Measurements from ENCODE around the gene SLC19A3. TPM values are rescaled to one million over a fixed set of nuclear protein-coding genes. Genes with fewer than 3 reads are reported as not detected.
"Not testable (repeated sequence)": the region's sequence is repeated elsewhere in the genome, so short reads cannot be mapped to it uniquely, and the experiment has no call there.

The SLC19A3 gene
- 0.63 and 1.2 TPM in 2 replicates for total RNA-seq (2014; rRNA removed; shearing (Covaris generic))

GRCh38 chr2:227717687-227718567 lies at the start of gene SLC19A3:
Gene SLC19A3, minus strand, starts transcription at chr2:227718028. Its CDS starts 15,710 bp downstream, at chr2:227702318.
- DNase-seq (ENCODE audit: low read depth), result peak; percentile 84

DNA sequence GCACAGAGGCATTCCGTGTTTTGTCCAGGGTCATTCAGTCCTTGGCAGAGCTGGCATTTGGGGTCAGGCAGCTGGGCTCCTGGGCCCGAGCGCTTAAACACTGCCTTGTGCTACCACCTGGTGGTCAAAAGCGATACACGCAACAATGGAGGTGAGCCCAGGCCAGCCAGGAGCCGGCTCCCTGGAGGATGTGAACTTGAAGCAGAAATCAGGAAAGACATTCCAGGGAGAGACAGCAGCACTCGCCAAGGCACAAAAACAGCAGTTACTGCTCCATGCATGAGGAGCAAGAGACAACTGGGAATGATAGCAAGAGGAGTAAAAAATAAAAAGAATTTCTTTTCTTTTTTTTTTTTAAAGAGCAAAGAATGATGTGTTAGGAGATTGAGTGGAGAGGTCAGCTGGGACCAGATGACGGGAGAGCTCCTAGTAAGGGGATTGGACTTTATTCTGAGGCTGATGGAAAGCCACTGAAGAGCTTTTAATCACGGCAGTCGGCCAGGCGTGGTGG lies 48.6 kb upstream of the SLC19A3 start:
- peak; percentile 81 for DNase-seq (ENCODE audit: low read depth)

DNA sequence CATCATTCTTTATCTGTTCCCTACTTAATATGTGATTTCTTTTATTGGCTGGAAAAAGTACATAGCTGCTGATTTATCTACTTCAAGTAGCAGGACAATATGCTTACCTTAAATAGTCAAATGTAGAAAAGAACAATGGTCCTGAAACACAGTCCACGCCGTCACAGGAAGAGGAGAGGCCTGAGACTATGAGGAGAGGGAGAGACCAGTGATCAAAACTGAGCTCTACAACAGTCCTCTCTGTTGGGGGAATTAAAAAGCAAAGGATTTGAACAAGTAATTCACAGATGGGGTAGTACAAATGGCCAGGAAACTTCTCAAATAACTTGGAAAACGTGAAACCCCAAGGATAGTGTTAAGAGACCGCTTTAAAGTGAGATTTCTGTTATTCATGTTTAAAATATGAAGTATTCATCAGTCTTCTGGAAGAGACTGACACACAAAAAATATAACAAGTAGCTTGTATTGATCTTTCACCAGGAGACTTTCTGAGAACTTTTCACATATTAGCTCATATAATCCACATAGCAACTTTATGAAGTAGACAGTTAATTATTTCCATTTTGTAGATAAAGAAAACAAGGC lies 48.1 kb upstream of the SLC19A3 start:
- no peak for DNase-seq (ENCODE audit: low read depth)

GRCh38 chr2:227761740-227762476 lies 44.1 kb upstream of the SLC19A3 start:
- DNase-seq (ENCODE audit: low read depth), result no peak

GRCh38 chr2:227759411-227760118 lies 41.7 kb upstream of the SLC19A3 start:
- DNase-seq (ENCODE audit: low read depth), result no peak

DNA sequence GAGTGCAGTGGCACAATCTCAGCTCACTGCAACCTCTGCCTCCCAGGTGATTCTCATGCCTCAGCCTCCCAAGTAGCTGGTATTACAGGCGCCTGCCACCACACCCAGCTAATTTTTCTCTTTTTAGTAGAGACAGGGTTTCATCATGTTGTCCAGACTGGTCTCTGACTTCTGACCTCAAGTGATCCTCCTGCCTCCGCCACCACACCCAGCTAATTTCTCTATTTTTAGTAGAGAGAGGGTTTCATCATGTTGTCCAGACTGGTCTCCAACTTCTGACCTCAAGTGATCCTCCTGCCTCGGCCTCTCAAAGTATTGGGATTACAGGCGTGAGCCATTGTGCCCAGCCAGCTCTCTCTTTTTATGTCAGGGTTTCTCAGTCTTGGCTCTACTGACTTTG lies 38.4 kb upstream of the SLC19A3 start:
- not testable (repeated sequence) for DNase-seq (ENCODE audit: low read depth)

DNA sequence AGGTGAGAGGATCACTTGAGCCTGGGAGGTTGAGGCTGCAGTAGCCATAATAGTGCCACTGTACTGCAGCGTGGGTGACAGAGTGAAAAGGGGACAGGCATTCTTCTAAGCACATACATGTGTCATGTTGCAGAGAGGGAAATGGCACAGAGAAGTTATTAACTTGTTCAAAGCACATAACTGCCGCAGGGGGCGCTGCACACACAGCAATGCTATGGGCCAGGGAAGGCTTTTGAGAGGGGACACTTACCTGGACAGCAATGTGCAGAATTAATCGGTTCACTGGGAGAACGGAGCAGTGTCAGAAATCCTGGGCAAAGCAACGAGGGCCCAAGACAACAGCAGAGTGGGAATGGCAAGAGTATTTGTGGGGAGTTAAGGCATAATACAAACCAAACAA lies 30.3 kb upstream of the SLC19A3 start:
- DNase-seq (ENCODE audit: low read depth), result peak; percentile 50

DNA sequence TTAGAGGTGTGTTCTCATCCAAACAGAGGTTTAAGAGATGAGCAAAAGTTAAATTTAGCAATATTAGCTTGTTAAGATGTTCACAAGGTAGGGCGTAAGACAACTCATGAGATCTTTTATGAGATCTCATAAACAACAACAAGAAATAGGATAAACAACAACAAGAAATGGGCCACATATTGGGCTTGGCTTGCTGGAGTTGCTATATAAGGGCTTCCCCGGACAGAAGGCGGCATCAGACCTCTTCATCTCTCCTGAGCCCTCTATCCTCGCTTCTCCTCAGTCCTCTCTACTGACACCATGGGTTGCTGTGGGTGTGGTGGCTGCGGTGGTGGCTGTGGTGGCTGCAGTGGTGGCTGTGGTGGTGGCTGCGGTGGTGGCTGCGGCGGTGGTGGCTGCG lies 27.8 kb upstream of the SLC19A3 start, which contains the start of gene SCYGR8:
Gene SCYGR8 (plus strand): TSS at position 301 of the 400 bp plus-strand sequence. CDS start 0 bp downstream, at position 301.
- DNase-seq (ENCODE audit: low read depth), result no peak

DNA sequence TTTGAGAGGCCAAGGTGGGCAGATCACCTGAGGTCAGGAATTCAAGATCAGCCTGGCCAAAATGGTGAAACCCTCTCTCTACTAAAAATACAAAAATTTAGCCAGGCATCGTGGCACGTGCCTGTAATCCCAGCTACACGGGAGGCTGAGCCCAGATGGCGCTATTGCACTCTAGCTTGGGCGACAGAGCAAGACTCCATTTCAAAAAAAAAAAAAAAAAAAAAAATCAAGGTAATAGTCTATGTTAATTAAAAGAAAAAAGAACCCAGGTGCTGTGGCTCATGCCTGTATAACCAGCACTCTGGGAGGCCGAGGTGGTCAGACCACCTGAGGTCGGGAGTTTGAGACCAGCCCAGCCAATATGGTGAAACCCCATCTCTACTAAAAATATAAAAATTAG lies 22.9 kb upstream of the SLC19A3 start:
- peak; percentile 53 for DNase-seq (ENCODE audit: low read depth)

DNA sequence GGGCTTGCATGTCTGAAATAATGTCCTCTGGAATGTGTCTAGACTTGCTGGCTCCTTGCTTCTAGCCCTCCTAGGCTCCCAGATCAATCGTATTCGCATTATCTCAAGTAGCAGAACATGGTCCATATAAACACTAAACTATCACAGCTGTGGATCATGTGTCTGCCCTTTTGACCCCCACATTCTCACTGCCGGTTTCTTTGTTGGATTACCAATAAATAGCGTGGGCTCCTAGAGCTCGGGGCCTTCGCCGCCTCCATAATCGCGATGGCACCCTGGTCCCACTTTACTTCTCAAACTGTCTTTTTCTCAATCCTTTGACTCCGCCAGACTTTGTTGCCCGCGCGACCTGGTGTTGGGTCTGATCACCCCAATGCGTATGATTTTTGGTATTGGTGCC lies 21.5 kb upstream of the SLC19A3 start:
- DNase-seq (ENCODE audit: low read depth), result no peak

- DNase-seq (ENCODE audit: low read depth), result no peak
These were observed 10.2 kb upstream of the SLC19A3 start, which contains the start of gene SCYGR7 for GRCh38 chr2:227728035-227728434. Gene SCYGR7, plus strand, starts transcription at chr2:227728335. Its CDS starts 0 bp downstream, at chr2:227728335.

DNA sequence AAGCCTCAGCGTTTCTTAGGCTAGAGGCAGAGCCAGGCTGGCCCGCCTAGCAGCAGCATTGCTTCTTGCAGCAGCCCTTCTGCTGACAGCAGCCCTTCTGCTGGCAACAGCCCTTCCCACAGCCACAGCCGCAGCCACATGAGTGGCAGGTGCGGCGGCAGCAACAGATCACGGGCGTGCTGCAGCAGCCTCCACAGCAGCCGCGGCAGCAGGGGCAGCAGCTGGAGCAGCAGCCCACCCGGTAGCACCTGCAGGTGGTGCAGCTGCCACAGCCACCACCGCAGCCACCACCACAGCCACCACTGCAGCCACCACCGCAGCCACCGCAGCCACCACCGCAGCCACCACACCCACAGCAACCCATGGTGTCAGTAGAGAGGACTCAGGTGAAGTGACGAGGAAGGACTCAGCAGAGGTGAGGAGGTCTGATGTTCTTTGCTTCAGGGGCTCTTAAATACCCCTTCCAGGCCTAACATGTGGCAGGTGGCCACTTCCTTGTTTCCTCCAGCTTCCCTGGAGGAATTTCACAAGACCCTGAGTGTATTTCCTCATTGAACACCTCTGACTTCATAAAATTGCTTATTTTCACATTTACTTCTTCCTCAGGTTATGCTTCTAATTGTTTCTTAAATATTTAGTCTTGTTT lies 6.7 kb upstream of the SLC19A3 start, which contains the start of gene SCYGR6:
Gene SCYGR6 (minus strand): TSS at position 364 of the 646 bp plus-strand sequence. CDS start 0 bp downstream, at position 364.
- DNase-seq (ENCODE audit: low read depth), result no peak

- not testable (repeated sequence) for DNase-seq (ENCODE audit: low read depth)
These were observed 5.0 kb upstream of the SLC19A3 start for GRCh38 chr2:227722821-227723220.

- DNase-seq (ENCODE audit: low read depth), result no peak
These were observed 2.9 kb upstream of the SLC19A3 start for GRCh38 chr2:227720680-227721079.

DNA sequence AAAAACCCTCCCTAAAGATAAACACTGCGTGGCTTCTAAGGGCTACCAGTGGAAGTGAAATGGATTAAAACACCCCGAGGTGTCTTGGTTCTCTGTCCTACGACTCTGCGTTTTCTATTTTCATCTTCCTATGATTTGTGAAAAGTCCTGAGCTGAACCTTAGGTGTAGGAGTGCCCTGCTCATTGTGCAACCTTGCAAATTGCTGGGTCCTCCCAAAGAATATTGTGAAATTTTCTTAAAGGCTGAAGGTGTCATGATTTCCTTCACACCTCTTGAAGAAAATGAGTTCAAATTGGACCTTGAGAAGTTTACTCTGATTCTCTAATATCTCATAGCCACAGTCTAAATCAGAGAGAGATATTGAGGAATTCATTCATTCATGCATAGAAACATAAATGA lies 1.8 kb upstream of the SLC19A3 start:
- DNase-seq (ENCODE audit: low read depth), result no peak

- DNase-seq (ENCODE audit: low read depth), result no peak
These were observed 1.3 kb downstream of the SLC19A3 start for GRCh38 chr2:227716501-227716900.

GRCh38 chr2:227713291-227713690 lies 4.5 kb downstream of the SLC19A3 start:
- no peak for DNase-seq (ENCODE audit: low read depth)

- no peak for DNase-seq (ENCODE audit: low read depth)
These were observed 6.8 kb downstream of the SLC19A3 start for GRCh38 chr2:227710986-227711385.

DNA sequence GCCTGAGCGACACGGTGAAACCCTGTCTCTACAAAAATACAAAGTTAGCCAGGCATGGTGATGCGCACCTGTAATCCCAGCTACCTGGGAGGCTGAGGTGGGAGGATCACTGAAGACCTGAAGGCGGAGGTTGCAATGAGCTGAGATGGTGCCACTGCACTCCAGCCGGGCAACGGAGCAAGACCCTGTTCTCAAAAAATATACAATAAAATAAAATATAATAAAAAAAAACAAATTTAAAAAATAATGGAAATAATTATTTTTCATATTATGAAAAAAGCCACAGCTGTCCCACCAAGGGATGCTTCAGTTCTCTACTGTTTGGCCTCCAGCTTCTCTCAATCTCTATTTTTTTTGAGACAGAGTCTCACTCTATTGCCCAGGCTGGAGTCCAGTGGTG lies 10.4 kb downstream of the SLC19A3 start:
- no peak for DNase-seq (ENCODE audit: low read depth)

DNA sequence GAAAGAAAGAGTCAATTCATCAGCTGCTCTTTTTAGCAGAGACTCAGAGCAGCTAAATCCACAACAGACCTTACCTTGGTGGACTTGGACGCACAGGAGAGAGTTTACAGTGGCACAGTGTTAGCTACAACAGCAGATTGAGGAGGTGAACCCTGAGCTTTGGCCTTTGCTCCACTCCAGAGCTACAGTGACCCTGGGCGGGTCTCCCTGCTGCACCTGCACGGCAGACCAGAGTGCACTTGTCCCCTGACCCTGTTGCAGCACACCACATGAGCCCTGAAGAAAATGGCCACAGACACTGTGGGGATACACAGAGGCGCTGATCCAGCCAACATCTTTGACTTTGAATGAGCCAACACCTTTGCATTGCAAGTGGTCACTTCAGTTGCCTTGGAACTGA lies 11.0 kb downstream of the SLC19A3 start:
- DNase-seq (ENCODE audit: low read depth), result no peak

DNA sequence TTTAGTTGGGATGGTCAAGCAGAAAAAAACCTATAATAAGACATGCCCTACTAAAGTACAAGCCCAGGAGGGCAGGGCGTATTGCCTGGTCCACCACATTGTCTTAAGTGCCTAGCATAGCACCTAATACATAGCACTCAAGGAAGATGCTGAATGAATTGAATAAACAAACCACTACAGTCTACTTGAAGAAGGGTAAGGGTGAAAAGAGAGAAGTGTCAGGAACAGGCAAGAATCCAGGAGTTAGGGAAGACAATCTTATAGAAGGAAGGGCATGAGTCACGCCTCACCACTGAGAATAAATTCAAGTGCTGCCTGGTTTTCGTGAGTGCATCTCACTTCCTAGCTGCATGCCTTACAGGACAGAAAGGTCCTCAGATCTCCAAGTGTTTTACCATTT lies 13.9 kb downstream of the SLC19A3 start:
- peak; percentile 61 for DNase-seq (ENCODE audit: low read depth)

Data from Daoy (cell line).